Fibroblast of lung (primary cell): ENCODE data around the gene NDUFB5.

Experiments used
- CTCF ChIP-seq, 2 donors: IDR thresholded peaks in 1 of 2; conservative IDR thresholded peaks in 1 of 2; 1 replicate in 1 of 2; 2 replicates in 1 of 2; pipeline ENCODE4 v1.5.1; 2011 to 2012; ENCODE audit warnings: low read length in 2 of 2, control low read depth in 1 of 2, inconsistent platforms in 1 of 2, low read depth in 1 of 2, mild to moderate bottlenecking in 1 of 2
- EZH2 ChIP-seq: IDR thresholded peaks from 2 replicates; pipeline ENCODE4 v1.5.1; 2012; ENCODE audit warnings: low read length, control low read depth, mild to moderate bottlenecking; ENCODE audit errors: missing control alignments

GRCh38 chr3:179676081-179676480 lies 71.5 kb downstream of the NDUFB5 start:
- TF ChIP-seq CTCF (conservative IDR thresholded peaks at IDR 0.05 in 1 of 2, IDR thresholded peaks at IDR 0.05 in 1 of 2; ENCODE audit: low read depth in 1 of 2, low read length in 2 of 2) (no peak), EZH2 (no peak)
